ENCODE measurements around the gene WNT11.

Gene WNT11

DNA sequence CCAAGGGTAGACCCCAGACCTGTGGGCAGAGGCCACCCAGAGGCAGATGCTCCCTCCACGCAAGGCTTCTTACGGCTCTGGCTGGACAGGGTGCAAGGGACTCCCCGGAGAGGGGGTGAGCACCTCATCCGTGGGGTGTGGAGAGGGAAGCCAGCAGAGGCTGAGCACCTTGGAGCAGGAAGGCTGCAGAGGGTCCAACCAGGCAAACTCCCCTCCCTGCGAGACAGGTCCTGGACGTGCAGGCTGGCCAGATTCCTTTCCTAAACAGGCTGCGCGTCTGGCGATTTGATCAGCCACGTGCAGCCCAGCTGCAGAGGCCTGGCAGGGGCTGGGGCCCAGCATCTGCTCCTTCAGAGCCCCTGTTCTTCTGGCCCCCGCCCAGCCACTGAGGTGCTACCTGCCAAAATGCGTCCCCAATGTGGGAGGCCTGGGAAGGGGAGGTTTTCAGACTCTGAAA is 49.3 kb downstream of the WNT11 start:
- no peak for DNase-seq (ENCODE audit: low read depth in 2 of 2)

DNA sequence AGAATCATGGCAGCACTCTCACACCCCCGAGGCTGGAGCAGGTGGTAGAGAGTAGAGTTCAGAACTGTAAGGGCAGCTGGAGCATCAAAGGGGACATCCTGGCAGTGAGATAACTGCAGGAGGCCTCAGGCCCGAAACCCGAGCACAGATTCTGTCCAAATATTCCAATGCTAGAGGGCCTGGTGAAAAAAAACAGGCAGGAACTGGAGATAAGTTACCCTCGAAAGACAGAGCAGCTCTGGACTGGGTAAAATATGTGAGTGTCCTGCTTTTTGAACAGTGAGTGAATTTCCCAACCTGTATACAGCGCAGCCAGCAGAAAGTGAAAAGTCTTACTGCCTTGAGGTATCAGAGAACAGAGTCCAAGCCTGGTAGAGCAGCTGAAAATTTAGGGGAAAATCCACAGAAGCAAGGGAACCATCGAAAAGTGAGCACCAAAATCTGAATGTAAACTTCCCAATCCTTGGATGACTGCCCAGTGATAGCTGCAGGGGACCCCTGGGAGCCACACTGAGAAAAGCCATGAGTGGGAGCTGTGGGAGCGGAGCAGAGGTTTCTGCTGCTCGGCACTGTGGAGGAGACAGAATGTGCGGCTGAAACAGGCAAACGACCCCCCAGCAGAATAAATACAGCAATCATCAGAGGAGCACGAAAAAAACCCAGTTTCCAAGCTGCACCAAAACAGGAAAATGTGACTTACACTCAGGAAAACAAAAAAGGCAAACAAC is 50.6 kb downstream of the WNT11 start:
- no peak for DNase-seq (ENCODE audit: low read depth in 2 of 2)

DNA sequence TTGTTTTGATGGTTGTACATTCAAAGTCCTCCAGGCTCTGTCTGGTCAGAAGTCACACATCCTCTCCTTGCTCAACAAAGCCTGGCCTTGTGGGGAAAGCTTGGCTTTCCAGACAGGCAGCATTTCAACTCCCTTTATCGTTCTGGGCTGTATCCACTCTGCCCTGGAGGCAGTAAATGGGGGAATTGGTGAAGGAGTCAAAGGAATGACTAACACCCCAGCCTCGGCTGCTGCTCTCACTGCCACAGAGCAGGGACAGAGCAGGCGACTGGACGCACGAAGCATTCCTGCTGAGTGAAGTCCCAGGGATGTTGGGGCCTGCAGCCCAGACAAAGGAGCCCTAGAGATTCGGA is 52.8 kb downstream of the WNT11 start:
- no peak for DNase-seq (ENCODE audit: low read depth in 2 of 2)

DNA sequence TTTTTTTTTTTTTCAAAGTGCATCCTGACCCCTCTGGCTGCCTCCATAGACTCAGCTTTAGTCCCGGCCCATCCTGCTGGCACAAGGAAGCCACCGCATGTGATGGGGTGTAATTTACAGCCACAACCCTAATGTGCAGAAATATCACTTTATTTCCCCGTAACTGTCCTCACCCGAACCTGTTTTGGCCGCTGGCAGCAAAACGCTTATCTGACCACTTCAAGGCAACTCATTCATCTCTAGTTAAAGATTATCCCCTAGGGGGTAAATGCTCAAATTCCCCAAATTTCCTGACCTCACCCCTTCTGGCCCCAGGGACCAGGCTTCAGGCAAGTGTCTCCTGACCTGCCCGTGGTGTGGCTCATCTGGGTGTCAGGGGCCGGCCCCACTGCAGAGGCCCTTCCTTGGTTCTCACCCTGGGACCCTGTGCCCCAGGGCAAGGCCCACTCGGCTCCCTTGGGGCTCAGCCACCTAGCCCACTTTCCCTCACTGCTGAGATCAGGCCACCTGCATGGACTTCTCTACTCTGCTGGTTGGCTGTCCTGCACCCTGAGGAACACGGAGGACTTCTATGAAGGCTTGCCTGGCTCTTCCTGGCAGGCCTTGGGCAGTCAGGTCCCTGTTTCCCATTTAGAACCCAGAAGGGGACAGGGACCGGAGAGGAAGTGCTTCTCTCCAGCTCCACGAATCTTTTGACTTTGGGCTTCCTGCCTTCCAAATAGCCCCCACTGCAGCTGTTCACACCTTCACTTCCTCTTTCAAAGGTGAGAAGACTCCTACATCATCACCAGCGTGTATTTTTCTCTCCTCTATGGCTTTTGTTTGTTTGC is 53.3 kb downstream of the WNT11 start:
- DNase-seq (ENCODE audit: low read depth in 2 of 2): no peak

DNA sequence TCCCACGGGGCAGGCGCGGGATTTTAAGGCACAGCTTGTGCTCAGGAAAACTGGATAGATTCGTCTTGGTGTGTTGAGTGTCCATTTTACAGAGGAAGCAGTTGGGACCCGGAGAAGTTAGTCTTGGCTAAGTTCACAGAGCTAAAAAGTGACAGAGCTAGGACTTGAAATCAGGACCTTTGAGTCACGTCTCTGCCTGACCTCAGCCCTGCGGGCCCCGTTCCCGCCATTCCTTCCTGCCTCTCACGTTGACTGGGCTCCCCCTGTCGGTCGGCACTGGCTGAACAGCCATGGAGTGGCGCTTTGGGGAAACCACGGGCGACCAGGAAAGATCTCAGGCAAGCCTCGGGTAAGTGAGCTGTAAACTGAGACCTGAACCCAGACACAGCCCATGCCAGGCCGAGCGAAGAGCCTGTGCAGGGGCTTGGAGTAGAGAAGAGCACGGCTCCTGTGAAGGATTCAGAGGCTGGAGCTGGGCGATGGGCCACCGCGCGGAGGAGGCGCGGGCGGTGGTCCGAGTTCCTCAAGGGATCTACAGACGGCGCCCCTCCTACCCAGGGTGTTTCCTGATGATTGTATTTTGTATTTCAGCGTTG is 54.1 kb downstream of the WNT11 start:
- peak; percentile 88 to 90 for DNase-seq (ENCODE audit: low read depth in 2 of 2)

DNA sequence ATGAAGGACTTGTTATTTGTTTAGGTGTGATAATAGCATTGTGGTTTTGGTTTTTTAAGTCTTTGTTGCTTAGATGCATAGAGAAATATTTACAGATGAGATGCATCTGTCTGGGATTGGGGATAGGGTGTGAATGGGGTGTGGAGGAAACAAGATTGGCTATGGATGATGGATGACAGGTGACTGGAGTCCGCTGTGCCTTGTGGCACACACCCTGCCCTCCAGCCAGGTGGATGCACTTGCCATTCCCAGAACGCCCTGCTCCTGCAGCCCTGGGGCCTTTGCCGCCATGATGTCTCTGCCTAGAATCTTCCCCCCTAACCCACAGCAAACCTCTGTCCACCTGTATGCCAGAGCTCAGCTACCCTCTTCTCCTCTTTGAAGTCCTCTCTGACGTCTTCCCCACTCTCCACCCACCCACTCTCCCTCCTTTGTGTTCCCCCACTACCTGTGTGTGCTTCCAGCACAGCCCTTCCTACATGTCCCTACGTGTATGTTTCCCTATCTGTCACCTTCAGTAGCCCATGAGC is 54.7 kb downstream of the WNT11 start:
- DNase-seq (ENCODE audit: low read depth in 2 of 2): no peak

DNA sequence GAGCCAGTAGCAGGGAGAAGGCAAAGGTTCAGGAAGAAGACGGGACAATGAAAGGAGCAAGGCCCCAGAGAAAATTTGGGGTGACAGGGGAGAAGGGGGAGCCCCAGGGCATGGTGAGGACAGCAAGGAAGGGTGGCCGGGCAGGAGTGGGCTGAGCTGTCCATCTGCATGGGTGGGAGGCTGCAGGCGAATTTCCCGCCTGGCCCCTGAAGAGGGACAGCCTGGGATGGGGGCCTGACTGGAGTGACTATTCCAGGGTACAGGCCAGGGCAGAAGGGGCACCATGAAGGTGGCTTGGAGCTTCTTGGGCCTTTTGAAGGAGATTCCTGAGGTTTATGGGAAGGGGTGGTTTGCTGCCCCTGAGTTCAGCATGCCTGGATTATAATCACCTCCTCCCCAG is 56.2 kb downstream of the WNT11 start:
- DNase-seq (ENCODE audit: low read depth in 2 of 2): no peak

DNA sequence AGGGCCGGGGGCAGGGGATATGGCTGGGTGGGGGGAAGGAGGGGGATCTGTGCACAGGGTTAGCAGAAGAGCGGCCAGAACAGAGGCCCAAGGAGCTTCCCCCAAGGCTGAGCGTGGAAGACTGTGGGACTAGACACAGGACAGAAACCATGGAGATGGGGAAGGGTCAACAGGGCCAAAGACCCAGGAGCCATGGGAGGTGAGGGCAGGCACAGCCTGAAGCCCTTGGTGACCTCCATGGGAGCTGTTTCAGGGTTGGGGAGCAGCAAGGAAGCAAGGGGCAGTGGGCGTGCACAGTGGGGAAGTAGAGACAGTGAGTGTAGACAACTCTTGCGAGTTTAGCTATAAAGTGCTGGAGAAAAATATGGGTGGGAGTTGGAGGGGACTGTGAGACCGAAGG is 56.6 kb downstream of the WNT11 start:
- no peak for DNase-seq (ENCODE audit: low read depth in 2 of 2)

DNA sequence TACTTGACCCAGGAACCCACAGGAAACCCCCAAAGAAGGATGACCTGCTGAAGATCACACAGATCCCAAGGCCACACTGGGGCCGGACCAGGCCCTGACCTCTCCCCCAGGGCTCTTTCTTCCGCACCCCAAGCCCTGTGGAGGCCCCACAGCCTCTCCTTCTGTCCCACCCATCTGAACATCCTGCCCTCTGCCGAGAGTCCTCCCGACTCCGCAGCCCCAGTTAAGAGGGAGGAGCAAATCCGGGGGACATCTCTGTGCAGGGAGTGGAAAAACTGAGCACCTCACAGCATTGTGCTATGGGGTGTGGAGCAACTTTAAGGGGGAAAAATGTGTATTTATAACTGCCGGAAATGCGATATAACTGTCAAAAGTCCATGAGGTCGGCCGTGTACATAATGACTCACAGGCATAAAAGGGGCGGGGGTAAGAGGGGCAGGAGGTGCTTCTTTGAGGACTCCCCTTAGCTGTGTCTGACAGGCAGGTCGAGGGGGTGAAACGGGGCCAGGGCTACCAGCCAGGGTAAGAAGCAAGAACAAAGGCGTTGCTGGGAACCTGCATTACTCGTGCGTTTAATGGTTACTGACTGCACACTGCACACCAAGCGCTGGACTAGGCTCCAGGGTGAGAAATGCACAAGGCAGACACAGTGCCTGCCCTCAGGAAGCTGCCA is 57.2 kb downstream of the WNT11 start:
- no peak for DNase-seq (ENCODE audit: low read depth in 2 of 2)

DNA sequence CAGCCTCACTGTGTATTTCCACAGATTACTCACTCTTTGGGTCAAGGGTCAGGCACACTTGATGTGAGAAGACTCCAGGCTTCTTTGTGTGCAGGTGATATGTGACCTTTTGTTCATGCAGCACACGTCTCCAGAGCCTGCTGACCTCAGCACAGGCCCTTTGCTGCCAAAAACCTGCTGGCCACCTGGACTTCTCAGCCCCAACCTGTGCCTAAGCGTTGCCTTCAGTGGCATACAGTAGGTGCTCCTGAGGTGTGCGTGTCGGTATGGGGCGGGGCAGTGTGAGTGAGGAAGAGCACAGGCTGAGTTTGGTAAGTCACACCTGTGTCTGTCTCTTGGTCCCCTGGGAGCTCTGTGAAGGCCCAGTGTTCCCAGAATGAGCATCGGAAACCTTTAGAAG is 58.1 kb downstream of the WNT11 start:
- DNase-seq (ENCODE audit: low read depth in 2 of 2): no peak

DNA sequence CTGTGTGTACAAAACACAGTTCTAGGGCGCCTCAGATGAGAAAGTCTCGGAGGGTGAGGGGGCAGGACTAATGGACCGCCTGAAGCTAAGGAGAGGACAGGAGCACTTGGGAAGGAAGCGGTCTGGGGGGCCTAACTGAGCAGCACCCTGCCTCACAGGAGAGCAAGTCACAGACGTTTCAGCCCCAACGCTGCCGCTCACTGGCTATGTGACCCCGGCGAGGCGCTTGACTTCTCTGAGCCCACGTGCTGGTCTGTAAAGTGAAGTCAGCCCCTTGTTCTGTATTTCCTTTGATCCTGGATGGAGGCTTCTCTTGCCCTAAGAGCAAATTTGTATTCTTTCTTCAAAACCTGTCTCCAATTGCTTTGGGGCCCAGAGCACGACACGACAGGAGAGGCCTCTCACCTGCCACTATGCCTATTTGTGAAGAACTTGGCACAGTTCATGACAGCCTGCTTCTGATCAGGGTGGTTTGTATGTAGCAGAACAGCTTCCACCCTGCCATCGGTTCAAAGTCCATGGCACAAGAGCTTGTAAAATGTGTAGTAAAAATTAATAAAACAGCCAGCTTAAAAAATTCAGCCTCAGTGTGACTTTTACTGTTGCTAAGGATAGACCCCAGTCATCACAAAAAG is 59.1 kb downstream of the WNT11 start:
- no peak for DNase-seq (ENCODE audit: low read depth in 2 of 2)

DNA sequence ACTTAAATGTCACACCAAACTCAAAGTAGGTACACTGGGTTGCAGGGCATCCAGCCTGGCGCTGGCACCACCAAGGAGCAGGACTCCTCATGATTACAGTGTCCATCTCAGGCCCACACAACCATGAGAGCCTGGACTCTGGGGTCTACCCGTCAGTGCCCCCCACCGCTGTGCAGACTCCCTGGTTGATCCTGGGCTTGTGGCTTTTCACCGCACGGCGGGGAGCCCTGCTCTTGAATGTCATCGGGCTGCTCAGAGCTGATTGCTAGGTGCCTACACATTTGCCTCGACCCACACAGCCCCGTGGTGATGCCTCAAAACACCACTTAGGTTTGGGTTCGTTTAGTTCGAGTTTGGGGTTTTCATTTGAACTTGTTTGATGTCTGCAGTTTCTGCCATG is 63.0 kb downstream of the WNT11 start:
- no peak for DNase-seq (ENCODE audit: low read depth in 2 of 2)

DNA sequence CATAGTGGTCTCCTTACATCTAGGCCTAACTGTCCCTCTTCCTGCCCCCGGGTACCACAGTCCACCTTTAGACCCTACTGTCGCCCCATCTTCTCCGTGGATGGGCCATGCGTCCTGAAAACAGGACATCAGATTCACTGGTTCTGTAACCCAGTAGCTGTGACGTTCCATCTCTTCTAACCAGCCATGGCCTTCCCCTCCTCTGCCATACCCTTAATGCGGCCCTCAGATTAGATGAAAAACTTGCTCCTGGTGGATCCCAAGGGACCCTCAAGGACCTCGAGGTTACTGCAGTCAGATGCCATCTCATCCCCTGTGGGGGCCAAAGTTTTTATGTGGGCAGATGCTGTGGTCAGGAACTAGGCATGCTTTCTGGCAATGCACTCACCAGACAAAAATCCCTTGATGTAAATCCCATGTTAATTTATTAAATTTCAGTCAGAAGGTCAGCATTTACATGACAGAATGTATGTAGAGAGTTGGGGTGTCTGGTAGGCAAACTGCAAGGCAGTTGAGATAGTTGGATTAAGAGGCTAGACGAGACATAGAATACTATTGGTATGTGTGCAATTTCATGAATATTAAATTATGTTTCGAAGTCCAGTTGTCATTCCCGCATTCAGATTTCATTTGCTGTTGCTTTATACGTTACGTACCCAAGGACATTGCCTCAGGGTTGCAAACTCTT is 64.3 kb downstream of the WNT11 start:
- no peak for DNase-seq (ENCODE audit: low read depth in 2 of 2)

DNA sequence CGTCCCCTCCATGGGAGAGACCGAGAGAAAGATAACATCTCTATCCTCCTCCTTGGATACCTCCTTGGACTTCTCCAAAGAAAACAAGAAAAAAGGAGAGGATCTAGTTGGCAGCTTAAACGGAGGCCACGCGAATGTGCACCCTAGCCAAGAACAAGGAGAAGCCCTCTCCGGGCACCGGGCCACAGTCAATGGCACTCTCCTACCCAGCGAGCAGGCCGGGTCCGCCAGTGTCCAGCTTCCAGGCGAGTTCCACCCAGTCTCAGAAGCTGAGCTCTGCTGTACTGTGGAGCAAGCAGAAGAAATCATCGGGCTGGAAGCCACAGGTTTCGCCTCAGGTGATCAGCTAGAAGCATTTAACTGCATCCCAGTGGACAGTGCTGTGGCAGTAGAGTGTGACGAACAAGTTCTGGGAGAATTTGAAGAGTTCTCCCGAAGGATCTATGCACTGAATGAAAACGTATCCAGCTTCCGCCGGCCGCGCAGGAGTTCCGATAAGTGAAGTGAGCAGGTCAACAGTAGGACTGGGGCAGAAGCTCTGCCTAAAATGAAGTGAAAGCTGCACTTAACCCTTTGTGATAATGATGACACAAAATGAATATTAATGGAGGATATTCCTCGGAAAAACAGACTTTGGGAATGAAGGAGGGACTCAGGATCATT is 65.3 kb downstream of the WNT11 start:
- DNase-seq (ENCODE audit: low read depth in 2 of 2): no peak

DNA sequence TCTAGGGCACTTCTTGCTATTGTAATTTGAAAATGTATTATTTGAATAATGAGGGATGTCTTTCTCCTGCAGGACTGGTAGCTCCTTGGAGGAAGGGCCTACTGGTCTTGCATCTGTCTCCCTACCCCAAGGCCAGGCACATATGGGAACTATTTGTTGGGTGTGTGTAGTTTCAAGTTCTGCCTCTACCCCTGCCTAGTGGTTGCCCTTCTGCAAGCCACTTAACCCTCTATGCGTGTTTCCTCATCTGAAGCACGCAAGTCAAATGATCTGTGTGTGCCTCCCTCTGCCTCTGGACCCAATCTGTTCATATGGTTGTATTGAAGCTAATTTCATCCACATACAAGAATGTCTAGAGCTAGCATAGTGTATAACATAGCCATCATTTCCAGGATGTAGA is 67.0 kb downstream of the WNT11 start:
- no peak for DNase-seq (ENCODE audit: low read depth in 2 of 2)
